SK-N-SH (cell line): Measurements from ENCODE around the gene COPZ1.

Experiments
- CTCF ChIP-seq: fragments of 200-600 bp; sonication (generic); IDR thresholded peaks from 2 replicates; pipeline ENCODE4 v1.6.1; 2017; ENCODE audit warnings: antibody characterized with exemption, mild to moderate bottlenecking, moderate library complexity
- EP300 ChIP-seq, 2 experiments: IDR thresholded peaks; 2 replicates each; pipeline versions ENCODE4 v1.4.0 to v1.6.1; 2012; ENCODE audit warnings: borderline replicate concordance in 1 of 2, low read depth in 1 of 2, low read length in 1 of 2
- EZH2phosphoT487 ChIP-seq: fragments of 200-600 bp; sonication (generic); IDR thresholded peaks from 2 replicates; pipeline ENCODE4 v1.6.1; 2017; ENCODE audit warnings: low read depth, mixed run types, mild to moderate bottlenecking, antibody characterized with exemption, moderate library complexity, borderline replicate concordance
- GABPA ChIP-seq: IDR thresholded peaks from 2 replicates; pipeline ENCODE4 v1.4.0; 2012; ENCODE audit warnings: low read depth, mild to moderate bottlenecking
- MEF2A ChIP-seq: IDR thresholded peaks from 2 replicates; pipeline ENCODE4 v1.4.0; 2012; ENCODE audit warnings: low read depth, borderline replicate concordance
- RFX5 ChIP-seq: IDR thresholded peaks from 2 replicates; pipeline ENCODE4 v1.6.1; 2012; ENCODE audit warnings: mild to moderate bottlenecking, improper control_type of control experiment, low read length
- SIN3A ChIP-seq: IDR thresholded peaks from 2 replicates; pipeline ENCODE4 v1.6.1; 2012; ENCODE audit warnings: low read depth, mild to moderate bottlenecking, low read length, moderate library complexity, borderline replicate concordance
- YY1 ChIP-seq: IDR thresholded peaks from 2 replicates; pipeline ENCODE4 v1.4.0; 2012; ENCODE audit warnings: low read depth, mild to moderate bottlenecking

DNA sequence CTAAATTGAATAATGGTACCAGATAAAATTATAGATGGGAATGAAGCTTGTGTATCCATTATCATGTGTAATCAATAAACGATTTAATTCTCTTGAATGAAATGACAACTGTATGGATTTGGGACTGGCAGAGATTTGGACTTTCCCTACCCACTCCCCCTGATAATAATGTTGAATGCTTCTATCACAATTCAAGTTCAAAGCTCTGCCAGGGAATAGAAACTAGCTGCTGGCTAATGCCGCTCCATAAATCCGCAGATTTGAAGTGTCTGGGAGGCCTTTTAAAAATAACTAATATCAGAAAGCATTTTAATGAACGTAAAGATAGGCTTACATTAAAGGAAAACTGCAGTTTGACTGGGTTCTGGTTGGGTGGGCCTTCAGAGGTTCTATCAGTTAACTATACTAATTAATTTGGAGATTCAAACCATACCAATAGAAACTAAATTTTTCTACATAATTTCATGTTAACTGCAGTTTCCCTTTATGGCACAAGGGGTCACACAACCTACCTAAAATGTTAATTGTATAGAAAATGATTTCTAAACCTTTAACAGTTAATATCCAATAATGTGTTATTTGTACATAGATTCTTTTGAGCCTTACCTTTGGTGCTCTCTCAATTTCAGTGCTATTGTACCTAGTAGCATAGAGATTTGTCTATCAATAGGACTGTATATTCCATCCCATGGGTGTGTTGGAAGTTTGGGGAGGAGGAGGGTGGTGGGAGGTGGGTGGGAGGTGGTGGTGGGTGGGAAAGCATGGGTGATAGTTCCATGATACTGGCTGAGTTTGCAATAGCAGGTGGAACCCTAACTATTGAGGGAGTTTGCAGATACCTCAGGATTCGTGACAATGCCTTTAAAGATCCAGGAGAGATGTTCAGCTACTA, 39.5 kb upstream of the COPZ1 start:
- TF ChIP-seq YY1 (no peak), CTCF (peak; percentile 54), GABPA (no peak), RFX5 (no peak), MEF2A (no peak), EZH2phosphoT487 (no peak), SIN3A (no peak; the same call in 1 of the 2 replicates), EP300 (IDR thresholded peaks at IDR 0.05; ENCODE audit: borderline replicate concordance in 1 of 2, low read depth in 1 of 2, low read length in 1 of 2) (no peak)
